ENCODE results near the gene DCAF6.

Gene DCAF6

GRCh38 chr1:168082008-168082876 lies 145.8 kb downstream of the DCAF6 start:
- ATAC-seq (ENCODE audit: insufficient read depth, low read depth) (peak; percentile 94), DNase-seq (peak; percentile 78)
- Histone ChIP-seq H3K27ac (ENCODE audit: low read length) (no peak overlapping the region), H3K9ac (ENCODE audit: low read depth, low read length) (no peak overlapping the region), H3K9me3 (ENCODE audit: insufficient read depth, low read length, severe bottlenecking) (no peaks in the 10 kb centered on the region), H3K79me2 (ENCODE audit: insufficient read depth, low read length) (no peaks in the 10 kb centered on the region), H3K27me3 (ENCODE audit: insufficient read depth, low read length, poor library complexity) (no peaks in the 10 kb centered on the region), H3K36me3 (ENCODE audit: insufficient read depth, low read length) (peaks cover 28% of the 10 kb centered on the region), H2AFZ (ENCODE audit: low read depth, low read length) (no peak overlapping the region), H3K4me3 (ENCODE audit: low read depth in 1 of 2, low read length in 2 of 2) (no peak overlapping the region), H4K20me1 (ENCODE audit: insufficient read depth, low read length) (no peaks in the 10 kb centered on the region), H3K4me2 (ENCODE audit: insufficient read depth, low read length) (no peak overlapping the region), H3K4me1 (ENCODE audit: insufficient read depth, low read length) (no peaks in the 10 kb centered on the region)
- no peak for TF ChIP-seq EZH2 (IDR thresholded peaks at IDR 0.05; ENCODE audit: borderline replicate concordance, low read depth, low read length, severe bottlenecking)
- peak; percentile 98 for TF ChIP-seq CTCF (IDR thresholded peaks at IDR 0.05; ENCODE audit: borderline replicate concordance, extremely low read depth, low read length, poor library complexity, severe bottlenecking)

- Histone ChIP-seq H4K20me1 (ENCODE audit: insufficient read depth, low read length) (no peaks in the 10 kb centered on the region), H3K4me2 (ENCODE audit: insufficient read depth, low read length) (no peak overlapping the region), H3K27ac (ENCODE audit: low read length) (no peak overlapping the region), H3K9me3 (ENCODE audit: insufficient read depth, low read length, severe bottlenecking) (no peaks in the 10 kb centered on the region), H3K4me3 (ENCODE audit: low read depth in 1 of 2, low read length in 2 of 2) (no peak overlapping the region), H3K79me2 (ENCODE audit: insufficient read depth, low read length) (no peaks in the 10 kb centered on the region), H3K9ac (ENCODE audit: low read depth, low read length) (no peak overlapping the region), H3K4me1 (ENCODE audit: insufficient read depth, low read length) (no peaks in the 10 kb centered on the region), H2AFZ (ENCODE audit: low read depth, low read length) (no peak overlapping the region), H3K27me3 (ENCODE audit: insufficient read depth, low read length, poor library complexity) (no peaks in the 10 kb centered on the region), H3K36me3 (ENCODE audit: insufficient read depth, low read length) (peaks cover 21% of the 10 kb centered on the region)
- DNase-seq: no peak
- ATAC-seq (ENCODE audit: insufficient read depth, low read depth): no peak
- TF ChIP-seq CTCF (IDR thresholded peaks at IDR 0.05; ENCODE audit: borderline replicate concordance, extremely low read depth, low read length, poor library complexity, severe bottlenecking) (peak; percentile 1), EZH2 (IDR thresholded peaks at IDR 0.05; ENCODE audit: borderline replicate concordance, low read depth, low read length, severe bottlenecking) (no peak)
Measured at GRCh38 chr1:168083456-168084325, 147.2 kb downstream of the DCAF6 start.

GRCh38 chr1:168084396-168085231 lies 148.1 kb downstream of the DCAF6 start:
- Histone ChIP-seq H3K27me3 (ENCODE audit: insufficient read depth, low read length, poor library complexity) (no peaks in the 10 kb centered on the region), H3K9ac (ENCODE audit: low read depth, low read length) (no peak overlapping the region), H3K4me2 (ENCODE audit: insufficient read depth, low read length) (no peak overlapping the region), H4K20me1 (ENCODE audit: insufficient read depth, low read length) (no peaks in the 10 kb centered on the region), H3K4me3 (ENCODE audit: low read depth in 1 of 2, low read length in 2 of 2) (no peak overlapping the region), H3K36me3 (ENCODE audit: insufficient read depth, low read length) (peaks cover 21% of the 10 kb centered on the region), H3K27ac (ENCODE audit: low read length) (no peak overlapping the region), H3K4me1 (ENCODE audit: insufficient read depth, low read length) (no peaks in the 10 kb centered on the region), H2AFZ (ENCODE audit: low read depth, low read length) (no peak overlapping the region), H3K79me2 (ENCODE audit: insufficient read depth, low read length) (no peaks in the 10 kb centered on the region), H3K9me3 (ENCODE audit: insufficient read depth, low read length, severe bottlenecking) (no peaks in the 10 kb centered on the region)
- TF ChIP-seq CTCF (IDR thresholded peaks at IDR 0.05; ENCODE audit: borderline replicate concordance, extremely low read depth, low read length, poor library complexity, severe bottlenecking) (peak; percentile 90), EZH2 (IDR thresholded peaks at IDR 0.05; ENCODE audit: borderline replicate concordance, low read depth, low read length, severe bottlenecking) (no peak)
- ATAC-seq (ENCODE audit: insufficient read depth, low read depth) (peak; percentile 65), DNase-seq (peak; percentile 57)
